Endothelial cell of umbilical vein (primary cell): ENCODE data around the gene CROT. TPM values are rescaled to one million over a fixed set of nuclear protein-coding genes. Genes with fewer than 3 reads are reported as not detected.

Experiments used
- BruUV-seq: library from RNA; stranded (reverse); fragments of 400-500 nt; replicated peaks from 2 replicates; lab custom pipeline; 2021; lab: Mats Ljungman, UMichigan
- CTCF ChIA-PET: fragments of 300-600, 350-600 bp; sonication (Branson Sonifier 250); formaldehyde crosslinking; loops from one replicate; lab custom pipeline; 2021; ENCODE audit warnings: antibody characterized with exemption, inconsistent platforms; lab: Charles Lee
- POLR2A ChIA-PET: fragments of 300-600, 350-600 bp; sonication (Branson Sonifier 250); formaldehyde crosslinking; loops from one replicate; lab custom pipeline; 2021; ENCODE audit warnings: antibody characterized with exemption, inconsistent platforms; lab: Charles Lee
- DNase-seq: peaks from one replicate; pipeline ENCODE4 v3.0.0-alpha.2; 2011; ENCODE audit warnings: low read depth, low spot score
- FAIRE-seq: peaks from 2 replicates; lab custom pipeline; 2011; peaks lifted over from hg19 to GRCh38; lab: Jason Lieb, UNC
- H2AFZ ChIP-seq: 2 replicates; pipeline ENCODE4 v1.6.0; 2012; ENCODE audit warnings: low read depth, low read length, control low read depth, inconsistent platforms
- H3K27ac ChIP-seq: 2 replicates; pipeline ENCODE4 v1.5.1; 2011; ENCODE audit warnings: low read depth, mild to moderate bottlenecking, control low read depth, low read length, moderate library complexity; ENCODE audit not compliant: insufficient read depth
- H3K27me3 ChIP-seq, 2 experiments: 2 replicates each; pipeline versions ENCODE4 v1.6.0 to v1.6.1; 2011; ENCODE audit warnings: low read length in 2 of 2, mixed read lengths in 1 of 2; ENCODE audit not compliant: control insufficient read depth in 2 of 2, insufficient read depth in 2 of 2
- H3K36me3 ChIP-seq, 2 experiments: 2 replicates in 1 of 2; 3 replicates in 1 of 2; pipeline ENCODE4 v1.5.1; 2011; ENCODE audit warnings: low read length in 2 of 2, mild to moderate bottlenecking in 1 of 2, moderate library complexity in 1 of 2; ENCODE audit not compliant: control insufficient read depth in 2 of 2, insufficient read depth in 2 of 2; ENCODE audit errors: extremely low read depth in 1 of 2
- H3K4me1 ChIP-seq: 3 replicates; pipeline ENCODE4 v1.5.1; 2011; ENCODE audit warnings: mild to moderate bottlenecking, low read length; ENCODE audit not compliant: control insufficient read depth, insufficient read depth; ENCODE audit errors: extremely low read depth
- H3K4me2 ChIP-seq: 2 replicates; pipeline ENCODE4 v1.6.1; 2011; ENCODE audit warnings: low read length, control low read depth, mixed read lengths; ENCODE audit not compliant: insufficient read depth
- H3K4me3 ChIP-seq, 3 experiments: fragments of 200-600 bp in 1 of 3; sonication (generic), shearing (Covaris generic) in 1 of 3; replicated peaks in 1 of 3; 2 replicates each; pipeline ENCODE4 v1.5.1; 2011 to 2016; ENCODE audit warnings: control low read depth in 3 of 3, low read length in 3 of 3, mild to moderate bottlenecking in 2 of 3, inconsistent platforms in 1 of 3, low read depth in 1 of 3, moderate library complexity in 1 of 3; ENCODE audit not compliant: insufficient read depth in 1 of 3
- H3K79me2 ChIP-seq: 2 replicates; pipeline ENCODE4 v1.6.0; 2012; ENCODE audit warnings: low read length, inconsistent platforms; ENCODE audit not compliant: control insufficient read depth, insufficient read depth
- H3K9ac ChIP-seq: replicated peaks from 2 replicates; pipeline ENCODE3; 2011; ENCODE audit warnings: low read length, control low read depth; ENCODE audit not compliant: insufficient read depth; ENCODE audit errors: extremely low read depth
- H3K9me1 ChIP-seq: replicated peaks from 3 replicates; pipeline ENCODE4 v1.6.0; 2011; ENCODE audit warnings: mild to moderate bottlenecking, low read length; ENCODE audit not compliant: control insufficient read depth, insufficient read depth; ENCODE audit errors: extremely low read depth
- H3K9me3 ChIP-seq: replicated peaks from 2 replicates; pipeline ENCODE4 v1.5.1; 2012; ENCODE audit warnings: low read length, inconsistent platforms; ENCODE audit not compliant: control insufficient read depth, insufficient read depth
- H4K20me1 ChIP-seq: replicated peaks from 2 replicates; pipeline ENCODE3; 2011; ENCODE audit warnings: mild to moderate bottlenecking, low read length; ENCODE audit not compliant: control insufficient read depth, insufficient read depth; ENCODE audit errors: extremely low read depth
- CTCF ChIP-seq, 2 donors: IDR thresholded peaks; 1 replicate in 1 of 2; 2 replicates in 1 of 2; pipeline ENCODE4 v1.5.1; 2011; ENCODE audit warnings: low read length in 2 of 2, mild to moderate bottlenecking in 2 of 2, moderate library complexity in 2 of 2, control low read depth in 1 of 2, inconsistent platforms in 1 of 2, low read depth in 1 of 2; ENCODE audit not compliant: insufficient read depth in 1 of 2; ENCODE audit errors: extremely low read depth in 1 of 2
- EZH2 ChIP-seq: IDR thresholded peaks from 2 replicates; pipeline ENCODE4 v1.6.1; 2012; ENCODE audit warnings: borderline replicate concordance, low read depth, mild to moderate bottlenecking, moderate library complexity, low read length, inconsistent platforms; ENCODE audit not compliant: severe bottlenecking
- FOS ChIP-seq: IDR thresholded peaks from 2 replicates; pipeline ENCODE4 v1.6.1; 2011; ENCODE audit warnings: mild to moderate bottlenecking, low read length, moderate library complexity, borderline replicate concordance; ENCODE audit not compliant: insufficient read depth
- GATA2 ChIP-seq: IDR thresholded peaks from 2 replicates; pipeline ENCODE4 v1.7.0; 2011; ENCODE audit warnings: low read depth, mild to moderate bottlenecking, moderate library complexity, mixed read lengths, low read length; ENCODE audit not compliant: insufficient read length, insufficient read depth
- JUN ChIP-seq: IDR thresholded peaks from 2 replicates; pipeline ENCODE4 v1.6.1; 2011; ENCODE audit warnings: borderline replicate concordance, low read depth; ENCODE audit not compliant: insufficient read length, insufficient read depth
- MAX ChIP-seq: IDR thresholded peaks from 2 replicates; pipeline ENCODE4 v1.6.1; 2011; ENCODE audit not compliant: insufficient read depth, insufficient read length
- MYC ChIP-seq: IDR thresholded peaks from one replicate; pipeline ENCODE4 v1.6.1; 2011; ENCODE audit warnings: mild to moderate bottlenecking, low read depth, low read length
- POLR2A ChIP-seq: IDR thresholded peaks from 2 replicates; pipeline ENCODE4 v1.6.1; 2012; ENCODE audit warnings: low read depth, mild to moderate bottlenecking, control low read depth, low read length
- POLR2AphosphoS5 ChIP-seq: IDR thresholded peaks from 2 replicates; pipeline ENCODE4 v1.6.1; 2012; ENCODE audit warnings: low read depth, mild to moderate bottlenecking, control low read depth, low read length, moderate library complexity; ENCODE audit not compliant: insufficient read depth
- dilution Hi-C: fragments of 300-500 bp; cut with MboI; formaldehyde crosslinking; loops from one replicate; pipeline ENCODE4 v1.15.0; 2019; ENCODE audit warnings: low sequenced_read_pairs; ENCODE audit not compliant: extremely low pct_ligation_motif_present
- intact Hi-C: fragments of 100-400 bp; cut with micrococcal nuclease; formaldehyde crosslinking; loops from one replicate; pipeline ENCODE4 v1.10.0; 2022
- polyA plus RNA-seq, 4 experiments: library from polyadenylated mRNA; depleted of rRNA in 3 of 4; stranded (reverse) in 3 of 4; unstranded in 1 of 4; fragments of >200 nt; gene quantifications; 2 replicates each; pipeline versions ENCODE4 v1.2.1 to v1.2.3, GENCODE V29; 2011 to 2012; ENCODE audit warnings: missing spikeins in 1 of 4
- total RNA-seq: library from RNA; stranded (reverse); gene quantifications from 2 replicates; pipeline ENCODE4 v1.2.3, GENCODE V29; 2021

CROT gene
- total and polyA plus RNA-seq, 2 donors (not counting 3 experiments of a cell fraction or from before 2014, with no cell fraction given) = 3.3 to 6.6 TPM

- H3K4me3 ChIP-seq = no peak overlapping the region
- no peaks in the 10 kb centered on the region for H3K9me3 ChIP-seq
- ChIA-PET CTCF (interaction anchor here (1.6 to 2.0 kb wide), 2 partner anchors 17 to 20 kb away, joined by 5 to 10 read pairs; no protein-coding TSS in a partner anchor), POLR2A (no interaction called here)
- H3K79me2 ChIP-seq = no peaks in the 10 kb centered on the region
- BruUV-seq = no TSS peak
- H2AFZ ChIP-seq = no peak overlapping the region
- no peaks in the 10 kb centered on the region for H3K27me3 ChIP-seq
- TF ChIP-seq MYC (no peak), JUN (no peak), EZH2 (no peak), CTCF (IDR thresholded peaks at IDR 0.05; ENCODE audit: extremely low read depth in 1 of 2, insufficient read depth in 1 of 2, low read depth in 1 of 2, low read length in 2 of 2) (no peak), MAX (no peak), POLR2A (no peak), GATA2 (no peak), POLR2AphosphoS5 (no peak), FOS (no peak)
- intact Hi-C loops (no loop called here), dilution Hi-C loops (no loop called here)
- no peak for DNase-seq
- FAIRE-seq = no peak
- H3K9ac ChIP-seq = no peak overlapping the region
- no peaks in the 10 kb centered on the region for H4K20me1 ChIP-seq
- H3K4me1 ChIP-seq = no peaks in the 10 kb centered on the region
- H3K36me3 ChIP-seq = no peaks in the 10 kb centered on the region
- no peak overlapping the region for H3K27ac ChIP-seq
- no peaks in the 10 kb centered on the region for H3K9me1 ChIP-seq
- no peak overlapping the region for H3K4me2 ChIP-seq
These were observed 53.0 kb downstream of the CROT start for GRCh38 chr7:87398446-87398845.
